Liver (tissue), 3 donors: ENCODE results near the gene ENTPD8.

Experiments
- ATF3 ChIP-seq: IDR thresholded peaks from 2 replicates; pipeline ENCODE4 v1.6.1; 2016; ENCODE audit warnings: antibody characterized with exemption
- CTCF ChIP-seq: fragments of 150-350 bp; IDR thresholded peaks from 2 replicates; pipeline ENCODE4 v1.5.1; 2017; ENCODE audit warnings: improper control_type of control experiment, low read depth, low read length; ENCODE audit not compliant: missing input control
- EGR1 ChIP-seq, 2 donors: IDR thresholded peaks; 2 replicates each; pipeline ENCODE4 v1.6.1; 2016 to 2018; ENCODE audit warnings: antibody characterized with exemption in 2 of 2, low read depth in 2 of 2
- GABPA ChIP-seq, 2 donors: IDR thresholded peaks in 1 of 2; conservative IDR thresholded peaks in 1 of 2; 2 replicates each; pipeline ENCODE4 v1.6.1; 2016; ENCODE audit warnings: antibody characterized with exemption in 2 of 2, mild to moderate bottlenecking in 1 of 2, moderate library complexity in 1 of 2
- JUND ChIP-seq, 2 donors: IDR thresholded peaks; 2 replicates each; pipeline ENCODE4 v1.6.1; 2016; ENCODE audit warnings: antibody characterized with exemption in 2 of 2
- MAX ChIP-seq: IDR thresholded peaks from 2 replicates; pipeline ENCODE4 v1.6.1; 2016; ENCODE audit warnings: antibody characterized with exemption
- RAD21 ChIP-seq, 2 donors: IDR thresholded peaks; 2 replicates each; pipeline ENCODE4 v1.6.1; 2016; ENCODE audit warnings: antibody characterized with exemption in 2 of 2, mild to moderate bottlenecking in 2 of 2
- REST ChIP-seq: IDR thresholded peaks from 2 replicates; pipeline ENCODE4 v1.6.1; 2016; ENCODE audit warnings: antibody characterized with exemption, mild to moderate bottlenecking
- RXRA ChIP-seq, 2 donors: IDR thresholded peaks; 2 replicates each; pipeline ENCODE4 v1.6.1; 2017 to 2018; ENCODE audit warnings: antibody characterized with exemption in 2 of 2, mild to moderate bottlenecking in 1 of 2
- TAF1 ChIP-seq: conservative IDR thresholded peaks from 2 replicates; pipeline ENCODE4 v1.6.1; 2016; ENCODE audit warnings: antibody characterized with exemption, mild to moderate bottlenecking
- ZBTB33 ChIP-seq: IDR thresholded peaks from 2 replicates; pipeline ENCODE4 v1.6.1; 2016; ENCODE audit warnings: antibody characterized with exemption
- donor health status: healthy.
- donor health status: healthy.

GRCh38 chr9:137445930-137446431 lies 4.8 kb upstream of the ENTPD8 start:
- TF ChIP-seq REST, result no peak
- no peak for TF ChIP-seq CTCF
- no peak for TF ChIP-seq RAD21 (IDR thresholded peaks at IDR 0.05)
- TF ChIP-seq MAX, result no peak
- no peak for TF ChIP-seq ZBTB33
- TF ChIP-seq GABPA (IDR thresholded peaks at IDR 0.05 in 1 of 2, conservative IDR thresholded peaks at IDR 0.05 in 1 of 2), result no peak
- no peak for TF ChIP-seq TAF1
- no peak for TF ChIP-seq EGR1 (IDR thresholded peaks at IDR 0.05; ENCODE audit: low read depth in 2 of 2)
- no peak for TF ChIP-seq ATF3
- no peak for TF ChIP-seq RXRA (IDR thresholded peaks at IDR 0.05)
- no peak for TF ChIP-seq JUND (IDR thresholded peaks at IDR 0.05)
